Mucosa of stomach (tissue), 1 donor: ENCODE data around the gene ARHGAP22.

Experiments
- H3K27me3 ChIP-seq: one replicate; pipeline ENCODE4 v1.7.0; 2013; ENCODE audit warnings: mild to moderate bottlenecking, low read length; ENCODE audit not compliant: control insufficient read depth, insufficient read depth
- H3K36me3 ChIP-seq: one replicate; pipeline ENCODE4 v1.7.0; 2013; ENCODE audit warnings: low read length; ENCODE audit not compliant: control insufficient read depth, insufficient read depth
- H3K4me1 ChIP-seq: one replicate; pipeline ENCODE4 v1.7.0; 2013; ENCODE audit warnings: mild to moderate bottlenecking, low read length; ENCODE audit not compliant: control insufficient read depth, insufficient read depth
- H3K4me3 ChIP-seq: one replicate; pipeline ENCODE4 v1.7.0; 2013; ENCODE audit warnings: low read length
- H3K9ac ChIP-seq: one replicate; pipeline ENCODE4 v1.7.0; 2013; ENCODE audit warnings: mild to moderate bottlenecking, low read length, moderate library complexity
- H3K9me3 ChIP-seq: one replicate; pipeline ENCODE4 v1.7.0; 2013; ENCODE audit warnings: mild to moderate bottlenecking, low read length, moderate library complexity; ENCODE audit not compliant: control insufficient read depth
- donor health status: Pancreatic carcinoma.

ARHGAP22 gene

DNA sequence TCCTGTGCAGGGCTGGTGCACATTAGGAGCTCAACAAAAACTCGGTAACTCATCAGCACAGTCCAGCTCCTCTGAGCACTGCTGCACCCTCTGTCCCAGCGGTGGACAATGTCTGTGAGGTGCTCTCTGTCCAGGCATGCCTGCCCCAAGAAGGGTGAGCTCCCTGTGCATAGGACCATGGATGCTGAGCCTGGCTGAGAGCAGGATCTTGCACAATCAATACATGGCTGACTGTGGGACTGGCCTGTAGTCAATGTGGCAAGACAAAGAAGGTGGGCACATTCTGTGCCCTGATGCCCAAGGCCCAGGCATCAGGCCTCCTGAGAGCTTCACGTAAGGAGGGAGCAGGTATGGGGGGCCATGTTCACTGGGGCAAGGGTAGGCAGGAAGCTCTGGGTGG, 17.1 kb downstream of the ARHGAP22 start:
- no peaks in the 10 kb centered on the region for H3K36me3 ChIP-seq
- no peak overlapping the region for H3K4me3 ChIP-seq
- H3K9me3 ChIP-seq, result no peaks in the 10 kb centered on the region
- H3K9ac ChIP-seq, result no peak overlapping the region
- H3K27me3 ChIP-seq, result no peaks in the 10 kb centered on the region
- H3K4me1 ChIP-seq, result no peaks in the 10 kb centered on the region

DNA sequence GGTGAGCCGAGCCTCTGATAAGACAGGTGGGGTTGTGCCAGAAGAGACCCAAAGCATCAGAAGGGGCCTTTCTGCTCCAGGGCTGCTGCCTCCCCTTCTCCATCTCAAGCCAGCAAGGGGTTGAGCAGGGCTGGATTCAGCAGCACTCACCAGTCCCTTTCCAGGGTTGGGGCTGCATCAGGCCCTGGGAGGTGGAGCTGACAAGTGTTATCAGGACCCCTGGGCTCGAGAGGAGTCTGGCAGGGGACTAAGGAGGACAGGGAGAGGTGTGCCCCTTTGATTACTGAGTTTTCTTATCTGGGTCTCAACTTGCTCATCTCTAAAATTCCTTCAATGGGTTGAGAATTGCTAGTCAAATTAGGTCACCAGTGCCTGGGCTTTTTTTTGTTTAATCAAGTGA, 17.8 kb downstream of the ARHGAP22 start:
- no peaks in the 10 kb centered on the region for H3K36me3 ChIP-seq
- no peaks in the 10 kb centered on the region for H3K27me3 ChIP-seq
- no peak overlapping the region for H3K9ac ChIP-seq
- no peak overlapping the region for H3K4me3 ChIP-seq
- H3K9me3 ChIP-seq, result no peaks in the 10 kb centered on the region
- H3K4me1 ChIP-seq, result no peaks in the 10 kb centered on the region

DNA sequence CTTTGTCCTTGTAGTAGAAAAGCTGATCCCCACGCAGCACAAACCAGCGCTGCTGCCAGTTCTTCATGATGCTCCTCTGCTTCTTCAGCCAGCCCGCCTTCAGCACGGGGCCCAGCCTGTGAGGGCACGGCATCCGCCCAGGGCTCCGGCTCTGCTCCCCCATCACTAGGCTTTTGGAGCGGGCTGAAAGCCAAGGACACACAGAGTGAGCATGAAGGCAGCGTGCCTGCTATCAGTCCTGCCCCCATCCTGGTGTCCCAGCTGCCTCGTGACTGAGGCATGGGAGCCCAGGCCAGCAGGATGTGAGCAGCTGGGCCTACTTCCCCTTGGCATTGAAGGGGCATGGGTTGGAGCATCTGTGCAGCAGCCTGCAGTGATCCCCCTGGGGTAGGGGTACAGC, 21.9 kb downstream of the ARHGAP22 start:
- Histone ChIP-seq H3K4me3 (no peak overlapping the region), H3K27me3 (no peaks in the 10 kb centered on the region), H3K9ac (no peak overlapping the region), H3K36me3 (no peaks in the 10 kb centered on the region), H3K9me3 (no peaks in the 10 kb centered on the region), H3K4me1 (no peaks in the 10 kb centered on the region)

DNA sequence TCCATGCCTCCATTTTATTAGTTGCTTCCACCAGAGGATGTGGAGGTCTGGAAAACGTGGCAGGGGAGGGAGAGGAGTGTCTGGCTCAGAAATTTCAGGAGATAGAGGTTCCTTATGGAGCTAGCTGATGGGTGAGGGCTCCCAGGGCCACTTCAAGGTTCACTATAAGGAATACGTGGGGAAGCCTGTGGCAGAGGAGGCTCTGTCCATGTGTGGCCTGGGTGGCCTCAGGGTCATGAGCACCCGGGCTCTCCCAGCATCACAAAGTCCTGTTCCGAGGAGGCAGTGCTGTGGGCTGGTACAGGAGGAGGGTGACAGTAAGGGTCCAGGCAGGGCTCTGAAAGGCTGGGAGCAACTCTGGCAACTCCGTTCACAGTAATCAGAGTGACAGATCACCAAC, 24.6 kb downstream of the ARHGAP22 start:
- no peak overlapping the region for H3K4me3 ChIP-seq
- no peaks in the 10 kb centered on the region for H3K9me3 ChIP-seq
- H3K36me3 ChIP-seq, result no peaks in the 10 kb centered on the region
- no peak overlapping the region for H3K9ac ChIP-seq
- H3K4me1 ChIP-seq, result no peaks in the 10 kb centered on the region
- H3K27me3 ChIP-seq, result no peaks in the 10 kb centered on the region

DNA sequence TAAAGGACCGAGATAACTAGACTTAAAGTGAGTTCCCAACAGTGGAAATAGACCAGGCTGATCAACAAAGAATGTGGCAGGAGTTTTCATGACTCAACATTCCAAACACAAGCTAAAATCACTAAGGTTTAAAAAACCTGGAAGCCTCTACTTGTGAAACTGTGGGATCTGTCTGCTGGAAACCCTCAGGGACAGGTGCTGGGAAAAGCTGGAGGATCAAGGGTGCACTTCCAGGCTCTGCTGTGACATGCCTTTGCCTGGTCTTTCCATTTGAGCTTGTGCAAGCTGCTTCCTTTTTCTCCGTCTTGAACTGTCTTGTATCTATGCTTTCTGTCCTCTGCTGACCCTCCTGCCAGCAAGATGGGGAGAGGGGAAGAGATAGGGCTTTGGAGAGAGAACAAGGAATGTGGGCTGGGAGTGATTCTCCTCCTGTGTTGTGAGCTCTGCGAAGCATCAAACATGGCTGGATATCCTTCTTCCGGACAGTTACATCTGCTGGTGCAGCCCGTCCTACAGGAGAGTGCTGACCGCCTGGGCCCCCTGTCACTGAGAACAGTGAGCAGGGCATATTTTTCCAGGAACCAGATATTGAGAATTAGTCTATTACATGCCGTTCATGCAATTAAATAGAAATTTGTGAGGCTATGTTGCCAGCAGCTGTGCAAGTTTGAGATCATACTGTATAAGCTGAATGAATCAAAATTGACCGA, 25.5 kb downstream of the ARHGAP22 start:
- no peaks in the 10 kb centered on the region for H3K4me1 ChIP-seq
- no peaks in the 10 kb centered on the region for H3K9me3 ChIP-seq
- no peaks in the 10 kb centered on the region for H3K36me3 ChIP-seq
- no peak overlapping the region for H3K4me3 ChIP-seq
- no peaks in the 10 kb centered on the region for H3K27me3 ChIP-seq
- H3K9ac ChIP-seq, result no peak overlapping the region

DNA sequence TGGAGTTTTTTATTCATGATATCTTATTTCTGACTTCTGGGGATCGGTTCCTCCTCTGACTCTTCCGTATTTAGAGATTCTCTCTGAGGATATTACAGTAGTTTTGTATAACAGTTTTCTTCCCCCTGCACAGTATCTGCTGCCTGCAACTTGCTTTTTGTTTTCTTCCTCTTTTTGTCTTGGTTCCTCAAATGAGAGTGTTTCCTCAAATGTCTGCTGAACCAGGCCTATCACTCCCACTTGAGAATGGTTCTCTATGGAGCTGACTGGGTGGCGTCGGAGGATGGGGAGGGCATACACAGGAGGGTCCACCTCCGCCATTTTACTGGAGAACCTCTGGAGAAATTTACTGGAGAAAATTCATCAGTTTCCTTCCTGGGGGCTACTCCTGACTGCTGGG, 27.7 kb downstream of the ARHGAP22 start:
- Histone ChIP-seq H3K36me3 (no peaks in the 10 kb centered on the region), H3K27me3 (no peaks in the 10 kb centered on the region), H3K9me3 (no peaks in the 10 kb centered on the region), H3K9ac (no peak overlapping the region), H3K4me1 (no peaks in the 10 kb centered on the region), H3K4me3 (no peak overlapping the region)

DNA sequence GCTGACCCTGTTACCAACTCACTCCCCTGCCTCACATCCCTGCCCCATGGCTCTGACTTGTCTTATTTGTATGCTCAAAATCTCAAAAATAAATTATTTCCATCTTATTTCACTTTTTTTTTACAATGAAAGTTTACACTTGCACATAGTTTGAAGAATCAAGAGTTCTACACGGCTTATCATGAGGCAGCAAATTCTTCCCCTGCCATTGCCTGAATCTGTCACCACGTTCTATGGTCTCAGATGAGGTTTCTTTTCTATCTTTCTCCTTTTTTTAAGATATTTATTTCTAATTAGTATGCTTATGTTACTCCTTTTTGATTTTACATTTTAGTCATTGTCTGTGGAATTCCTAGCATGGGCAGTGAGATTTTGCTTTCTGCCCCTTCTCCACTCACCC, 28.4 kb downstream of the ARHGAP22 start:
- no peak overlapping the region for H3K4me3 ChIP-seq
- H3K9ac ChIP-seq, result no peak overlapping the region
- no peaks in the 10 kb centered on the region for H3K4me1 ChIP-seq

DNA sequence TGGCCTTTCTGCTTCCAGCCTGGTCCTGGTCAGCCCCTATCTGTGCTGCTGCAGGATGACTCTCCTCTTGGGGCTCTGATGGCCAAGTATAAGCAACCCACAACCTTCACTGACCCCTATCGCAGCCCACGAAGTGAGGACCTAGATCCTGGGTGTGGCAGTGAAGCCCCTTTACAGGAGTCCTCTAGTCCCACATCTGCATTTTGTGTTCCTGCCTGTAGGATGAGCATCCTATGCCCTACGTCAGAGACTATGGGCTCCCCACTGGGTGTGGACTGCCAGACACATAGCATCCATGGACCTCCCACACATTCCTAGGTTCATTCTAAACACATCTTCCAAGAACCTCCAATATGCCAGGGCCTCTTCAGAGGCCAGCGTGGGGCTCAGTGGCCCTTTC, 29.0 kb downstream of the ARHGAP22 start:
- Histone ChIP-seq H3K9ac (no peak overlapping the region), H3K4me1 (no peaks in the 10 kb centered on the region), H3K27me3 (no peaks in the 10 kb centered on the region), H3K36me3 (no peaks in the 10 kb centered on the region), H3K4me3 (no peak overlapping the region), H3K9me3 (no peaks in the 10 kb centered on the region)

More for the DNA sequence above, 28.4 kb downstream of the ARHGAP22 start:
- H3K9me3 ChIP-seq, result no peaks in the 10 kb centered on the region
- H3K36me3 ChIP-seq, result no peaks in the 10 kb centered on the region
- no peaks in the 10 kb centered on the region for H3K27me3 ChIP-seq

DNA sequence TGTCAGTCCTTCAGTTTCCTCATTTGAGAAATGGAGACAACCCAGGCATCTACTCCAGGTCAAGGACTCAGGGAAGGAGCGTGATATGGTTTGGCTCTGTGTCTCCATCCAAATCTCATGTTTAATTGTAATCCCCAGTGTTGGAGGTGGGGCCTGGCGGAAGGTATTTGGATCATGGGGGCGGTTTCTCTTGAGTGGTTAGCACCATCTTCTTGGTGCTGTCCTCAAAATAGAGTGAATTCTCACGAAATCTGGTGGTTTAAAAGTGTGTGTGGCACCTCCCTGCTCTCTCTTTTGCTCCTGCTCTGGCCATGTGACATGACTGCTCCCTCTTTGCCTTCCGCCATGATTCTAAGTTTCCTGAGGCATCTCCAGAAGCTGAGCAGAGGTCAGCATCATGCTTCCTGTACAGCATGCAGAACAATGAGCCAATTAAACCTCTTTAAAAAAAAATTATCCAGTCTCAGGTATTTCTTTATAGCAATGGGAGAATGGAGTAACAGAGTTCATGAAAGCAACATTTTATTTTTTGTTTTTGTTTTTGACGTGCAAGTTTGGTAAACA, 30.0 kb downstream of the ARHGAP22 start:
- Histone ChIP-seq H3K36me3 (no peaks in the 10 kb centered on the region), H3K9me3 (no peaks in the 10 kb centered on the region), H3K4me3 (no peak overlapping the region)

DNA sequence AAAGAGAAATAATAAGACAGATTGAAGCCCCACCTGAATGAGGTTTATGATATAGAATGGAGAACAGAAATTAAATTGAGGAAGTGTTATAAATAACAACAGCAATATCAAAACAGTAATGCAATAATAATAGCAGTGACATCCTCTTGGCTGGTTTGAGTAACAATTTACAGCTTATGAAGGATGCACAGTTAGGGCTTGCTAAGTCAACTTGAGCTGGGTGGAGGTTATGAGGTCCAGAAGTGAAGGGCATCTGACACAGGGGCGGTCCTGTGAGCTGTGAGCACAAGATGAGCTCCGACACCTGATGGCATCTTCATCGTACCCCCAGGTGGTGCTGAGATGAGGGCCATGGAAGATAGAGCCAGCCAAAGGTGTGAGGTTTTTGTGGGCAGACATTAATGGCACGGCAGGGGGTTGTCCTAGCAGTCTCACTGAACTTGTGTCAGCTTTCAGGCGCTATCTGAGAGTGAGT, 30.5 kb downstream of the ARHGAP22 start:
- H3K9ac ChIP-seq, result no peak overlapping the region
- H3K27me3 ChIP-seq, result no peaks in the 10 kb centered on the region
- H3K4me1 ChIP-seq, result no peaks in the 10 kb centered on the region
- H3K9me3 ChIP-seq, result no peaks in the 10 kb centered on the region
- H3K4me3 ChIP-seq, result no peak overlapping the region
- no peaks in the 10 kb centered on the region for H3K36me3 ChIP-seq

More for the DNA sequence above, 30.0 kb downstream of the ARHGAP22 start:
- Histone ChIP-seq H3K9ac (no peak overlapping the region), H3K27me3 (no peaks in the 10 kb centered on the region), H3K4me1 (no peaks in the 10 kb centered on the region)

DNA sequence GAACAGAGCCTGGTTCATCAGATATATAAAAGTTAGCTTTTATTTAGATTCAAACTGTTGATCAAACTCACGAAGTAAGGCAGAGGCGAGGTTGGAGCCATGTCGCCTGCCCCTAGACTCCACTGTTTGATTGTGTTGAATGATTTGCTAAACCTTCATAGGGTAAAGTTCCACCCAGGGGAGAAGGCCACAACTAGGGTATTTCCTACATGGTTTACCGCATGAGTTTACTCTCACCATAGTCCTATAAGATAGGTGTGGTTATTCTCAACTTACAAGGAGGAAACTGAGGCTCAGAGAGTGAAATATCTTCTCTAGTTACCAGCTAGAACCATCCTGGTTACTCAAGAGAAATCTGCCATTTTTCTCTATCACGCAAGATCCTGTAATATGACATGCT, 31.8 kb downstream of the ARHGAP22 start:
- Histone ChIP-seq H3K4me1 (no peaks in the 10 kb centered on the region), H3K9me3 (no peaks in the 10 kb centered on the region), H3K4me3 (no peak overlapping the region), H3K9ac (no peak overlapping the region), H3K27me3 (no peaks in the 10 kb centered on the region), H3K36me3 (no peaks in the 10 kb centered on the region)

DNA sequence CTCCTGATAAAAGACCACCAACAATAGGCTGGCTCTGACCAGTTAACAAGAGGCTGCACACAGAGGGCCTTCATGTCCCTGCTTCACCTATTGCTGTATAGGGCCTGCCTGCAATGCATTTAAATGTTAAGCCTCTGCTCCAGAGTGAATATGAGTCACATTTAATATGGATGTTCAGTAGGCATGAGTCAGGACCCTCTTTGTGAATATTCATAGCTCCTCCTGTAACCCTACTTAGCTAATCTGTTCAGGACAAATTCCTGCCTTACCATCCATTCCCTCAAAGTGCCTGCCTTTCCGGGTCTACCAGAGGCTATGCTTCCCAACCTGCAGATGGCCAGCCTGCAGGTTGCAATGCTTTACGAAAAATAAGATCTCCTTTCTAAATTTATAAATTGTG, 32.5 kb downstream of the ARHGAP22 start:
- H3K9ac ChIP-seq, result no peak overlapping the region
- H3K27me3 ChIP-seq, result no peaks in the 10 kb centered on the region
- no peaks in the 10 kb centered on the region for H3K4me1 ChIP-seq
- no peaks in the 10 kb centered on the region for H3K36me3 ChIP-seq
- no peak overlapping the region for H3K4me3 ChIP-seq
- no peaks in the 10 kb centered on the region for H3K9me3 ChIP-seq
